ENCODE measurements around the gene CHN1.

DNA sequence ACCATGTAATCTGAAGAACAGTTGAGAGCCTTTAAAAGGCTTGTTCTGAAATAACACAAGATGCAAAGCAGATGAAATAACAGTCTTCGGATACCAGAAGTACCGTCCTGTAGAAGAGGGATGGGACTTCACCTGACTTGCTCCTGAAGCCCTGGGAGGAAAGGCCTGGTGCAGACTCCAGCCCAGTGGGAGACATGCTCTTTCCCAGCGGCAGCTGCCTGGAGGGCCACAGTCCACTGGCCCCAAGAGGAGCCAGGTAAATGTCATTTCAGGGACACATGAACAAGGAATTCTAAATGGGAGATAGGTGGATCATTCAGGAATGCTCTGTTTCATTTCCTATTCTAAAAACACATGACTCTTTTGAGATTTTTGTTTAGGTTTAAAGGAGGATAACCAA lies 22.6 kb upstream of the CHN1 start:
- TF ChIP-seq RXRA (IDR thresholded peaks at IDR 0.05; ENCODE audit: borderline replicate concordance, low read depth) (no peak), CTCF (IDR thresholded peaks at IDR 0.05) (no peak), RAD21 (IDR thresholded peaks at IDR 0.05; ENCODE audit: low read length) (no peak), NFIC (IDR thresholded peaks at IDR 0.05; ENCODE audit: borderline replicate concordance) (no peak), GABPA (IDR thresholded peaks at IDR 0.05; ENCODE audit: low read depth) (no peak)
